Middle frontal gyrus (tissue), 1 donor: ENCODE data around the gene DUOXA2.
"Not testable (repeated sequence)": the region's sequence is repeated elsewhere in the genome, so short reads cannot be mapped to it uniquely, and the experiment has no call there.

Experiments used
- DNase-seq: peaks from one replicate; pipeline ENCODE4 v3.0.0-alpha.2; 2015; ENCODE audit warnings: low spot score; ENCODE audit errors: extremely low spot score

DUOXA2 gene

DNA sequence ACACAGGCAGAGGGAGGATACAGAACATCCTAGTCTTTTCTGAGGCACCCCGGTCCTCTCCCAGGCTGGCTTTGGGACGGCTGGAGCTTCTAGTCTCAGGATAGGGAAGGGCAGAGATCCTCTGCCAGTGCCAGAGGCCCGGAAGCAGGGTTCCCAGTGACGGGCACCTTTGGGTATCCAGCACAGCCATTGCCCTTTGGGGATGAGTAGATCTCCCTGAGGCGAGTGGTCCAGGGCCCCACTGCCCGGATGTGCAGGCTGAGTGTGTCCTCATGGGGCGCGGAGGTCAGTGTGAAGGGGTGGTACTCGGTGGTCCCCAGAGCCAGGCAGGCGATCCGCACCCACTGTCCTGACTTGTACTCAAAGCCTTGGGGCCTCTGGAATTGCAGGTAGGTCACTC is 18.5 kb upstream of the DUOXA2 start:
- DNase-seq = no peak

DNA sequence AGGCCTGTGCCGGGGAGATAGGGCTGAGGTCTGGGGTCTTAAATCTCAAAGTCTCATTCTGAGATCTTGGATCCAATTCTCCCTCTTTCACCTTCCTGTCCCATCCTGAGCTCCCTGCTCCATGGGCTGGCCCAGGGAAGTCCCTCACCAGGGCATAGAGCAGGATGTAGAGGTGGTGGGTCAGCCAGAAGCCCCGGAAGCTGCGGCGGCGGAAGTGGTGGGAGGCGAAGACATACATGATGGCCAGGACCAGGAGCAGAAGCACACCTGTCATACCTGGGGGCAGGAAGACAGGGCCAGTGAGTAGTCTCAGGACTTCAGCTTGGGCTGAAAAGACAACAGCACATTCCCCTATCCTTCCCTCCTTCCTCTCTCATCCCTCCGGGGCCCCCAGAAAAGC is 16.7 kb upstream of the DUOXA2 start:
- DNase-seq = no peak

DNA sequence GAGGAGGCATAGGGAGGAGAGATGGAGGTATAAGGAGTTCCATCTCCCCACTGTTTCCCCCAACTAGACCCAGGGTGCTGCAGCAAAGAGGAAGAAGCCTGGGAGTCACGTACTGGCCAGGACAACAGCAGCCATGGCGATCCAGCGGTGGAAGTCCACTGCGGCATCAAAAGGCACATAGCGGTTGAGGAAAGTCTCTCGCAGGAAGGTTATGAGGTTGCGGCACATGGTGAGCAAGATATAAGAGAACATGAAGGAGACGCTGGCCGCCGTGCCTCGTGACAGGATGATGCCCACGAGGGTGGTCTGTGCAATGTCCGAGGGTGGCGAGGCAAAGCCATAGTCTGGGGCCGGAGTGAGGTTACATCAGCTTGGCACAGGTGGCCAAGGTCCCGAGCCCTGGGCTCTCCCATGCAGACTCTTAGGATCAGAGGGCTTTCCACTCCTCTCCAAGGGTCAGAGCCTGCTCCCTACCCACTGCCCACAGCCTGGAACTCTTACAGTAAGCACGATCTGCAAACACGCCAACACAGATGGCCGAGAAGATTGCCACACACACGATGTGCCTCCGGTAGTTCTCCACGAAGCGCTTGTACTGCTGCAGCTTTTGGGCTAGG is 14.5 kb upstream of the DUOXA2 start:
- no peak for DNase-seq

DNA sequence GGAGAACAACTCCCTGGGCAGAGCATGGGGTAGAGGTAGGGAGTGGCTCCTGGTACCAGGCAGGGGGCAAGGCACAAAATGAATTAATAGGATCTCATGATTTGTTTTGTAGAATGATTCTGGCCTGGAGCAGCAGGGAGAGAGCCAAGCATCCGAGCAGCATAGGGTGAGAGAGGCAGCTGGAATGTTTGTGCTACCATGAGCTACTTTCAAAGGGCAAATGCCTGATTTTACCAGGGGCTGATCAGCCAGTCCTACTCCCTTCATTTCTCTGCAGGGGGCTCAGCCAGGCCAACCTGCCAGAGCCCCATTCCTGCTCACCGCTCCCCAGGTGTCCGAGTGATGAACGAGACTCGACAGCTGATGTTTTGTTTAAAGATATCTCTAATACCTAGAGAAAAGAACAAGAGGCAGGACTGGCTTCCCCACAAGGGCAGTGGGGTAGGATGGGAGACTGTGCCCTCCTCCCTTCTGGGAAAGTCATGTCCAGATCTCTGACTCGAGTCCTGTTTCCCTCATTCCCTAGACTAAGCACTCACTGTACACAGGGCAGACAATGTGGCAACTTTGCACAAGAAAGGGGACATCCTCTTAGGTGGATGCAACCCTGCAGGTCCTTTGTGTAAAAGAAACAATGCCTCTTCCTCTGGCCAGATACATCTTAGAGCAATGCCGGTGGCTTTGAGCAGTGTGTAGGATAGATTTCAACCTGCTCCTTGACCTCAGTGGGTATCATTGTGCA is 13.1 kb upstream of the DUOXA2 start:
- no peak for DNase-seq

DNA sequence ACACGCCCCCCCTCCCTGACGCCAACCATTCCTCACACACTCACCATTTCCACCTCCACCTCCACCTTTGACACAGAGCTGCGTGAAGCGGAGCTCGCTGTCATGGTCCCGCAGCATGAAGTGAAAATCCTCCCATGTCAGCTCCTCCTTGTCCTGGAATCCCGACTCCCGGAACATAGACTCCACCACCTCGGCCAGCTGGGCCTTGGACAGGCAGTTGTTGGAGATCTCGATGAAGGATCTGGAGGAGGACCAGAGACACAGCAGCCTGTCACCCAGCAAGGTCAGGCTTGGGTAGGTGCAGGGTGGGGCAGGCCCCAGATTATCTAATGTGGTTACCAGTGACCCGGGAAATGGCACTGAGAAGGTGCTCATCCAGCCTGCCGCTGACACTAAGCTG is 12.4 kb upstream of the DUOXA2 start:
- DNase-seq = no peak

DNA sequence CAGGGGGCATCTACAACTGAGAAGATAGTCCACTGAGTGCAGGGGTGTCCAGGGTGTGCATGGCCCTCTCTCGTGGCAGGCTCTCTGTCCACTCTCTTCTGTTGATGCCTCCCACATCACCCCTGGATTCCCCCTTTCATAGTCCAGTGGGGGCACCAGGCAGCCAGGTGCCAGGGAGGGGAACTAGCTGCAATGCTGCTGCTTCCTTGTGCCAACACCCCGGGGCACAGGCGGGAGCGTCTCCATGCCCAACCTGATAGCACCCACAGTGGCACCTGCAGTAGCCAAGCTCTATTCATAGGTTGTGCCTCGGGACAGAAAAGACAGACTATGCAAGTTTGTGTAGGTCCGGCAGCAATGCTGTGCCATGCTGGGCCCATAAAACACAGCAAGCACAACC is 11.9 kb upstream of the DUOXA2 start:
- DNase-seq = no peak

DNA sequence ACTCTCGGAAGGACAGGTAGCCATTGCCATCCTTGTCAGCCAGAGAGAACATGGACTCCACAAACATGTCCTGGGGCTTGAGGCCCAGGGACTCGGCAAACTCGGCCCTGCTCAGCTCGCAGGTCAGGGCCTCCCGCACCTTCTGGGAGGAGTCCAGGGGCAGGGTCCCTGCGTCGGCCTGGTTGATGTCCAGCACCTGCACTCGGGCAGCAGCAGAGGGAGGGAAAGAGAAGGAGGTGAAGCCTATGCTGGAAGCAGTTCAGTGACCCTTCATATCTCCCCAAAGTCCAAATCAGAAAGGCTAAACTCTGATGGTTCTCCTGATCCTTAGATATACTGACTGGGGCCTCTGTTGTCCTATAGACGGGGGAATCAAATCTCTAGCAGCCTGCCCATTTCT is 10.0 kb upstream of the DUOXA2 start:
- DNase-seq = not testable (repeated sequence)

DNA sequence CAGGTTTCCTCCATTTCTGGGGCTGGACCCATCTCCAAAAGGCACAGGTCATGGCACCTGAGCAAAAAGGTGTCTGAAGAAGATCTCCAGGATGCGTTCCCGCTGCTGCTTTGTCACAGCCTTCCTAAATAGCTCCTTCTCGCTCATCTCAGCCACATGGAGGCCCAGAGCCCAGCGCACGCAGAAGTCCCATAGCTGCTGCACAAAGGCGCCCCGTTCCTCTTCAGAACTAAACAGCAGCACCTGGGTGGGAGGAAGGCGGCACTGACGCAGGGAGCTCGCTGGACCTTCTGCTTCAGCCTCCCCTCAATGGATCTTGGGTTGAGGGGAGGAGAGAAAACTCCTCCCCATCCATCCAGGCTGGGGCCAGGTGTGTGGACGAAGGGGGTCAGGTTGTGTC is 8.5 kb upstream of the DUOXA2 start:
- no peak for DNase-seq

DNA sequence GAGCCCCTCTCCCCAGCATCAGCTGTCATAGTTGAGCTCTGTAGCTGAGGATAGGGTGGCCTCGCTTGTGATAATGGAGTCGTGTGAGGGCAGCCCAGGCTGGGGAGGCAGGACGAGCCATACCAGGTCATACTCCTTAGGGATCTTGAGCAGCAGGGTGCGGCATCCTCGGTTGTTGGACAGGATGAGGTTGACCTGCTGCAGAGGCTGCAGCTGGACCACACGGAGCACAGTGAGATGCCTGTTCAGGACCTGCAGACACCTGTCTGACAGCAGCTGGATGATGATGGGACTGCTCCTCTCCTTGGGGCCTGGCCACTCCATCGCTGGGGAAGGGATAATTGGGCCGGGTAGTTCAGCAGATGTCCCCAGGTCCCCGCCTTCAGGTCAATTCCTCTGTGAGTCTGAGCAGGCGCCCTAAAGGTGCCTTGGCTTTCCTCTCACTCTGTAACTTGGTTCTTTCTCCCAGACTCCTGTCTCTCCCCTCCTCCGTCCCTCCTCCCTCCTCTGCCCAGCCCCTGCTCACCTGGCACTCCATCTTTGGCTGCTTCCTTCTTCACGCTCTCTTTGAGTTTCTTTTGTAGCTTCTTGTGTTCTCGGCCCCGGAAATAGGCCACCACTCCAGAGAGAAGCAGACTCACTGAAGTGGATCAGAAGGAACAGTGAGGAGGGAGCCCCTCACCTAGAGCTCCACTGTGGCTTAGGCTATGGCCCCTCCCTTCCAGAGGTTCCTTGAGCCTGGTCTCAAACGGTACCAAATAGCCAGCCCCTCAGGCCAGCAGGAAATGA is 7.9 kb upstream of the DUOXA2 start:
- DNase-seq = no peak

DNA sequence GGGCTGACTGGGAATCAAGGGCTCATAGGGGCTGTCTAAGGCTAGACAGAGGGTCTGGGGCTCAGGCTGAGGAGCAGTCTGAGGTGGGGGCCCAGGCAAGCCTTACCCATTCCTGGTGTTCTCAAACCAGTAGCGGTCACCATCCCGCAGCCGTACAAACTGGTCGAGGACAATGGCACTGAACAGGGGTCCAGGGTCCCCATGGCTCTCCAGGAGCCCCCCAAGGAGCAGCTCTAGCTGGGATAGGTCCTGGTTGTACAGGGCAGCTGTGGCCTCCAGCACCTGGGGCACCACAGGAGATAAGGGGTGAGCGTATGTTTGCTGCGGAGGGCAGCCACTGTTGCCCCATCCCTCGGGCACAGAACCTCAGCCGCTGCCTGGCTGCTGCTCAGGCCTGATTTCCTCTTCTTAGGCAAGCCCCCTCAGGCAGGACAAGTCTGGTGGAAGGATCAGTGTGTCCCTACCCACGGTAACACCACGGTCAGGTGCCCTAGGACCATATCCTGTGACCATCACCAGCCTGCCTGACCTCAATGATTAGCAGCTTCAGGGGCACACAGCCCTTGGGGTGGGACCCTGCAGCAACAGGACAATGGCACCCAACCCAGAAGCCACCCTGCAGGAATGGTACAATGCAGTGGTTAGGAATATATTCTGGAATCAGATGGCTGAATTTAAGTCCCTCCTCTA is 6.0 kb upstream of the DUOXA2 start:
- no peak for DNase-seq

DNA sequence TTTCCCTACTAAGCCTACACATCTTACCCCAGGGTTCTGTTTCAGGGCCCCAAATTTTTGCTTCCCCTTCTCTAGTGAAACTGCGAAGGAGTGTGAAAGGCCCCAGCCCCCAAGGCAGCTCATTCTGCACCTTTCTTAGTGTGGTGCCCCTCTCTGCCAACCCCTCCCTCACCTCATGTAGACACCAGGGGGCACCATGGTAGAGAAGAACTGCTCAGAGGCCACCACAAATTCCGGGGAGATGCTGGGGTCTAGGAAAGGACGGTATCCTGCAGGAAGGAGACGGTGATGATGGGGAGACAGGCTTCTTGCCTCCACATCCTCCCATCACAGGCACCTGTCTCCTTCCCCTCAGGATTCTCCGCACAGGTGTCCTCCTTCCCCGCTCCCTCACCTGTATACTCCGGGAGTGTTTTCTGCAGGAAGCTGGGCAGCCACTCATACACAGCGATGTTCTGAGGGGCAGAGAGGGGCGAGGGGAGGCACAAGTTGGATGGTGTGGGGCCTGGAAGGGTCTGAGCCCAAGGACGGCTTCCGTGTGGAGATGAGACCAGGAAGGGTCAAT is 3.8 kb upstream of the DUOXA2 start:
- no peak for DNase-seq

DNA sequence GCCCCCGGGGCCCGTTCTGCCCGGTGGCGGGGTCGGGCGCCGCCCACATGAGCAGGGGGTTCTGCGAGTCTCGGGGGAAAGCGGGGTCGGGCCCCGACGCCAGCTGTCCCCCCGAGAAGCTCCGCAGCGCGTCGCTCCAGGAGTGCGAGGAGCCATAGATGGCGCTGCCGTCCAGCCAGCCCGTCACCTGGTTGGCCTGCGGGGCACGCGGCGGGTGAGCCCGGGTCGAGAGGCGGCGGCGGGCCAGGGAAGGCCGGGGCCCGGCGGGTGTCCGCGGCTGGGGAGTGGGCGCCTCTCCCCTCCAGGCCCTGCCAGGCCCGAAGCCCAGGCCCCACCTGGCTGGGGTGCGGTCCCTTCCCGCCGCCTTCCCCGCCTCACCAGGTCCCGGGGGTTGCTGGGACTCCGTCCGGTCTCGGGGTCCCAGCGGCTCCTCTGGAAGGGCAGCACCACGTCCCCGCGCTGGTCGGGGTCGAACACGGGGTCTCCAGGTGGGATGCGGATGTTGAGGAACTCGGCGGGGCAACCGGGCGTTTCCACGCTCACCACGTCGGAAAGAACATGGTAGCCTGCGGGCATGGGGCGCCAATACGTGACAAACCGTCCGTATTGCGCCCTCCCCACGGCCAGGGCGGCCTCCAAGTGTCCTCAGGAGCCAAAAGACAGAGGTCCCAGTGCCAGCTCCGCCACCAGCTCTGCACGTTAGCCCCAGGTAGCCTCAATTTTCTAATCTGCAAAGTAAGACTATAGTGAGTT is 2.6 kb upstream of the DUOXA2 start:
- no peak for DNase-seq

DNA sequence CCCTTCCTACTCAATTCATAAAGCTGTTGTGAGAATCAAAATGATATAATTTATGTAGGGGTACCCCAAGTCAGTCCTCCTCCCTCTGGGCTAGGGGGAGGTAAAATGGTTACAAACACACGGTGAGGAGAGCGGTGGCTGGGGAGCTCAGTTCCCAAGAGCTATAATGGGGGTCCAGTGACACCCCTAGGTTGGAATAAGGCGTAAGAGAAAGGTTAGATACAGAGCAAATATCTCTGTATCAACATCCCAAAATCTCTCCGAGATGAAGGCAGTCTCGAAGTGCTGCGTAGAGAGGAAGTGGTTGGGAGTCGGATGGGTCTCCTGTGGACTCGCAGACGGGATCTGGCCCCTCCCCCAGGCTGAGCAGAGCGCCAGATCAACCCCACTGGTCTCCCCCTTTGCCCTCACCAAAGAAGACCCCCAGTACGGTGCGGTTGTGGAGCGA is 2.0 kb upstream of the DUOXA2 start:
- DNase-seq = no peak

DNA sequence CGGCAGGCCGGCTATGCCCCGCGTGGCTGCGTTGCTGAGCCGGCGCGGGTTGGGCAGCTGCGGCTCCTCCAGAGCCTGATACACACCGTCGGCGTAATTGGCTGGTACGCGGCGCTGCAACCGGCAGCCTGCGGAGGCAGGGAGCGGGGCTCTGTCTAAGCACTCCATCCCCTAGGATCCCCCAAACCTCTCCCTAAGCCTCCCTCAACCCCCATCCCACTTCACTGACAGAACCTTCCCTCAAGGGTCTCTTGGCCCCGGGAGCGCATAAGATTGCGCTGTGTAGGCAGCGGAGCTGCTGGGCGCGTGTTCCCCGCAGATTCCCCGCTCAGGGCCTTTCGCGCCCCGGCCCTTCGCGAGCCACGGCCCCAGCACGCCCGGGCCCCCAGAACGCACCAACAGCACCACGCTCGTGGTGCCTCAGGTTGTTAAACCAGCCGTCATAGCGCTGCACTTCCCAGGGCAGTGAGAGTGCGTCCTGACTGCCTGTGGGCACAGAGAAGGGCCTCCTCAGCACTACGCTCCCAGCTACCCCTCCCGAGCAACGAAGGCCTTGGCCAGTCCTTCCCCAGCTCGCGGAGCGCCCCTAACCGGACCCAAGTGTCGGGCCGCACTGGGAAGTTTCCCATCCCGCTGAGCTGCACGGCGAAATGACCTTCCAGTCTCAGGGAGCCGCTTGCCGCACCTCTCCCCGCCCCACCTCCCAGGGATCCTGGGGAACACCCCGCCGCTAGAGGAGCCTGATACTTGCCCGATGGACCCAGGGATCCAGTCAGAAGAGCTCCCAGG is 1.3 kb upstream of the DUOXA2 start:
- no peak for DNase-seq

DNA sequence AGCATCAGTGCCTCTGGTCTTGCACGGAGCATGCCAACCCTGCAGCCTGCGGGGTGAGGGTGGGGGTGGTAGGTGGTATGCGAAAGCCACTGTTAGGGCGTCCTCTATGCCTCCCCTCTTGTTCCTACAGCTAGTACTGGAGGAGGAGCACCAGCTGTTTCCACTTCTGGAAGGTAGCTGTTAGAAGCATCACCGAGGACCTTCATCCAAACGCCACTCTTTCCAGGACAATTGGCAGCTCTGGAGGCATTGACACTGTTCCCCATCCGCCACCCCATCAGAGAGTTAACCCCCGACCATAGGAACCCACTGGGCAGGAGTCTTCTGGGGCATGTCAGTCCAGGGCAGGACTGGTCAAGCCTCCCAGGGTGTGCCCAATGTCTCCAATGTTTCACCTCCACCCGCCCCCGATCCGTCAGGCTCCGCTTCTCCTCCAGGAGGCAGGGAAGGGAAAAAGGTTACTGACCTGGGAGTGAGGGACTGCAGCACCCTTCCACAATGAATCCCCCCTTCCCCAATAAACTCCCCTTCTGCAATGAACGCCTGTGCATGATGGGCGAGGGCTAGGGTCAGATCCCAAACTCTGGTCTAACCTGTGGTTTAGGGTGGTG is 641 bp upstream of the DUOXA2 start:
- no peak for DNase-seq

DNA sequence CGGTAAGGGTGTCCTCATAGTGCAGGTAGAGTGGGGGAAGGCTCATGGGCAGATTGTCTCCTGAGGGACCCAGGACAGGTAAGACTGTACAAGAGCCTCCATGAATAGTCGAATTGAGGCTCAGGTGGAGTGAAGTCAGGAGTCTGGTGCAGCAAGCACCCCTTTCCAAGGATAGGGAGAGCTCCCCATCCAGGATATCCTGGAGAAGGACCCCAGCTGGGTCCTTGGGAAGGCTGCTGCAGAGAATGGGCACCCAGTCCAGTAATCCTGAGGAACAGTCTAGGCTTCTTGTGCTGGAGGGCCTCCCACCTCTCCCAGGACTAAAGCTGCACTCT is 592 bp downstream of the DUOXA2 start:
- no peak for DNase-seq

DNA sequence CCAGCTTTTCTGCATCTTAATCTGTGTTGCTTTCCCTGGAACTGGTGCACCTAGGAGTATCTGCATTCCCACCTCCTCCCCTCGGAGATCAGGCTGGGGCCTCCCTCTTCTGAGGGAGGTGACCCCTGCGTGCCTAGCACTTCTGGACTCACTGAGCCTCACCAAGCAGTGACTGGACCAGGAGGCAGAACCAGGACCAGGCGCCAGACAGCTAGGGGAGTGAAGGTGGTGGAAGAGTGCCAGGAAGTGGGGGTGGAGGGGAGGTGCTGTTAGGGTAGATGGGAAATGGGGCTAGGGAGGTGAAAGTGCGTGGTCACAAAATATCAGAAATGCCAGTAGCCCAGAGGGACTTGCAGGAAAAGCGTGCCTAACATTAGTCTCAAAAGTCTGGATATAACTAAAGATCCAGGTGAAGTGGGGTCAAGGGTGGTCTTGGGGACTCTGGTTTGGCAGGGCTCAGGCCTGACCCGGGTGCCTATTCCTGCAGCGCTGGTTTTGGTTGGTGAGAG is 1.2 kb downstream of the DUOXA2 start:
- no peak for DNase-seq

DNA sequence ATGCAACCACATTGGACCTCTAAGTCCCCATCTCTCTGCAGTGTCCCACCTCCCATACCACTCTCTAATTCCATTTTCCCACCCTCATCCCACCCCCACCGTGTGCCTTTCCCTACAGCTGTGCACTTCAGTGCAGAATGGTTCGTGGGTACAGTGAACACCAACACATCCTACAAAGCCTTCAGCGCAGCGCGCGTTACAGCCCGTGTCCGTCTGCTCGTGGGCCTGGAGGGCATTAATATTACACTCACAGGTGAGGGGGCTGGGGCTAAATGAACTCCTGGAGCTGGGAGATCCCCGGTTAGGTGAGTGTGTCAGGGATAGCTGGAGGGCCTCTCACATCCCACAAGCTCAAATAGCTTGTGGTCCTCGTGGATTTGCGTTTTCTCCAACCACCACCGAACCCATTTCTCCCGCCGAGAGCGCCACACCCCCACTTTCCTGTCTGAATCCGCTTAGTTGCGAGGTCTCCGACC is 1.9 kb downstream of the DUOXA2 start:
- DNase-seq = no peak
